ENCODE results near the gene MILR1.

MILR1 gene

GRCh38 chr17:64402469-64402868, 46.4 kb upstream of the MILR1 start:
- ChIA-PET POLR2A (no interaction called here), CTCF (interaction anchor here (10.5 to 30.3 kb wide), 2 partner anchors 16 to 88 kb away, joined by 103 to 1075 read pairs; no protein-coding TSS in a partner anchor)
- no peak overlapping the region for H3K4me3 ChIP-seq (ENCODE audit: low read depth, low read length)
- DNase-seq (ENCODE audit: low read depth, low spot score) = no peak
- TF ChIP-seq, protein P1, sequence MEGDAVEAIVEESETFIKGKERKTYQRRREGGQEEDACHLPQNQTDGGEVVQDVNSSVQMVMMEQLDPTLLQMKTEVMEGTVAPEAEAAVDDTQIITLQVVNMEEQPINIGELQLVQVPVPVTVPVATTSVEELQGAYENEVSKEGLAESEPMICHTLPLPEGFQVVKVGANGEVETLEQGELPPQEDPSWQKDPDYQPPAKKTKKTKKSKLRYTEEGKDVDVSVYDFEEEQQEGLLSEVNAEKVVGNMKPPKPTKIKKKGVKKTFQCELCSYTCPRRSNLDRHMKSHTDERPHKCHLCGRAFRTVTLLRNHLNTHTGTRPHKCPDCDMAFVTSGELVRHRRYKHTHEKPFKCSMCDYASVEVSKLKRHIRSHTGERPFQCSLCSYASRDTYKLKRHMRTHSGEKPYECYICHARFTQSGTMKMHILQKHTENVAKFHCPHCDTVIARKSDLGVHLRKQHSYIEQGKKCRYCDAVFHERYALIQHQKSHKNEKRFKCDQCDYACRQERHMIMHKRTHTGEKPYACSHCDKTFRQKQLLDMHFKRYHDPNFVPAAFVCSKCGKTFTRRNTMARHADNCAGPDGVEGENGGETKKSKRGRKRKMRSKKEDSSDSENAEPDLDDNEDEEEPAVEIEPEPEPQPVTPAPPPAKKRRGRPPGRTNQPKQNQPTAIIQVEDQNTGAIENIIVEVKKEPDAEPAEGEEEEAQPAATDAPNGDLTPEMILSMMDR (IDR thresholded peaks at IDR 0.05; ENCODE audit: insufficient read depth, low read length, missing control alignments) = no peak

DNA sequence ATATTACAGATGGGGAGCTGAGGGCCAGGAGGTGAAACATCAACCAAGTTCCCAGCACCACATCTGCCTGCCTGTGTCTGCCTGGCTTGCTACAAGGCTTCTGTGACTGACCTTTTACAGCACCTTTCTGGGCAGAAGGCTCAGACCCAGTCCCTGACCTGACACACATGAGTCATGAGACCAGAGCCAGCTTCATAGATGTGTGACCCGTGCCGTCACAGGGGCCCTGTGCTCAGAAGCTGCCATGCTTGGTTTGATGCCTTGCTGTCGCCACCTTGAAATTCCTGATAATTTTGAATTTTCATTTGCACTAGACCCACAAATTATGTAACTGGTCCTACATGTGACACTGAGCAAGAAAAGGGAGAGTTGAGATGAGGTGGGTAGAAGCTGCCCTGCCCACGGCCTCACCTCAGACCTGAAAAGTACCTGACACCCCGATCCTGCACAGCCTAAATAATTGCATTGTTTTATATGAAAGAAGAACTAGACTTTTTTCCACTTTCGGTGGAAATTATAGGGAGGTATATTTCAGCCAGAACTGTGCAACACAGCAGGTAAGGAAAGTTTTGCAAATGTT, 44.9 kb upstream of the MILR1 start:
- ChIA-PET CTCF (interaction anchor here (1.8 to 30.3 kb wide), 3 partner anchors 11 to 90 kb away, joined by 4 to 1075 read pairs (median 103); no protein-coding TSS in a partner anchor), POLR2A (no interaction called here)
- H3K4me3 ChIP-seq (ENCODE audit: low read depth, low read length) = no peak overlapping the region
- no peak for DNase-seq (ENCODE audit: low read depth, low spot score)
- TF ChIP-seq, protein P1 (IDR thresholded peaks at IDR 0.05; ENCODE audit: insufficient read depth, low read length, missing control alignments) = no peak

- ChIA-PET CTCF (interaction anchor here (1.1 to 30.3 kb wide), 4 partner anchors 12 to 92 kb away, joined by 3 to 1075 read pairs (median 53); no protein-coding TSS in a partner anchor), POLR2A (interaction anchor here (1.4 kb wide), 1 partner anchor 261 kb away, joined by 4 read pairs; no protein-coding TSS in a partner anchor)
- H3K4me3 ChIP-seq (ENCODE audit: low read depth, low read length) = no peak overlapping the region
- DNase-seq (ENCODE audit: low read depth, low spot score) = no peak
- TF ChIP-seq, protein P1 (IDR thresholded peaks at IDR 0.05; ENCODE audit: insufficient read depth, low read length, missing control alignments) = no peak
Observed at GRCh38 chr17:64406321-64407200, 42.4 kb upstream of the MILR1 start.

DNA sequence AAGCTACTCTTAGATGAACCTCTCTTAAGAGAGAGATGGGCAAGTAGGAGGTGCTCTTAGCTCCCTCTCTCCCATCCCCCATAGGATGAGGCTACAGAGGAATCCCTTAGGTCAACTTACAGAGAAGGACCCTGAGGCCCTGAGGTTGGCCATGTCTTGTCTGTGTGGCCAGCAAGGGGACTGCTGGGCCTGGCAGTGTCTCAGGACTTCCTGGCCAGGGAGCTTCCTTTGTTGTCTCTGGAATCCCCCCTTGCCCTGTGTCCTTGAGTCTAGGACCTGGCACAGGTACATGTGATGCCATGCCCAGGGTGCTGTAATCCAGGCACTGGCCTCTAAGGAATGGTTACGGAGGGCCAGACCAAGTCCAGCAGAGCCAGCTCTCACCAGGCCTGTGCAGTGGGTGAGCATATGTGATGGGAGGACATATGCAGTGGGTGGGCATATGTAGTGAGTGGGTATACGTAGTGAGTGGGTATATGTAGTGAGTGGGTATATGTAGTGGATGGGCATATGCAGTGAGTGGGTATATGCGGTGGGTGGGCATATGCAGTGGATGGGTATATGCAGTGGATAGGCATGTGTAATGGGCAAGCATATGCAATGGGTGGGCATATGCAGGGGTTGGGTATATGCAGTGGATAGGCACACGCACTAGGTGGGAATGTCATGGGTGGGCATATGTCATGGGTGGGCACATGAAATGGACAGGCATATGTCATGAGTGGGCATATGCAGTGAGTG, 38.0 kb upstream of the MILR1 start:
- POLR2A ChIA-PET = no interaction called here
- CTCF ChIA-PET = interaction anchor here (2.9 to 30.3 kb wide), 3 partner anchors 8 to 97 kb away, joined by 18 to 1075 read pairs (median 103); no protein-coding TSS in a partner anchor
- TF ChIP-seq, protein P1 (IDR thresholded peaks at IDR 0.05; ENCODE audit: insufficient read depth, low read length, missing control alignments) = no peak

GRCh38 chr17:64411999-64412771, 36.7 kb upstream of the MILR1 start:
- DNase-seq (ENCODE audit: low read depth, low spot score) = no peak
- ChIA-PET CTCF (interaction anchor here (0.7 to 30.3 kb wide), 9 partner anchors 10 to 115 kb away, joined by 3 to 1075 read pairs (median 4); no protein-coding TSS in a partner anchor), POLR2A (no interaction called here)
- H3K4me3 ChIP-seq (ENCODE audit: low read depth, low read length) = peak overlapping the region; percentile 15; the same call in 1 of the 2 replicates
- TF ChIP-seq, protein P1 (IDR thresholded peaks at IDR 0.05; ENCODE audit: insufficient read depth, low read length, missing control alignments) = no peak

More for the DNA sequence above, 38.0 kb upstream of the MILR1 start:
- H3K4me3 ChIP-seq (ENCODE audit: low read depth, low read length) = no peak overlapping the region
- DNase-seq (ENCODE audit: low read depth, low spot score) = no peak

Measured in AG04449 (cell line).